ENCODE data around the gene PLEKHA8. TPM values are rescaled to one million over a fixed set of nuclear protein-coding genes. Genes with fewer than 3 reads are reported as not detected.
A peak's percentile ranks its signal among the peaks of the same experiment; 100 is the strongest.

Gene PLEKHA8
- total and polyA plus RNA-seq, 2 experiments from 2014 or later: 4.7 to 10.3 TPM

DNA sequence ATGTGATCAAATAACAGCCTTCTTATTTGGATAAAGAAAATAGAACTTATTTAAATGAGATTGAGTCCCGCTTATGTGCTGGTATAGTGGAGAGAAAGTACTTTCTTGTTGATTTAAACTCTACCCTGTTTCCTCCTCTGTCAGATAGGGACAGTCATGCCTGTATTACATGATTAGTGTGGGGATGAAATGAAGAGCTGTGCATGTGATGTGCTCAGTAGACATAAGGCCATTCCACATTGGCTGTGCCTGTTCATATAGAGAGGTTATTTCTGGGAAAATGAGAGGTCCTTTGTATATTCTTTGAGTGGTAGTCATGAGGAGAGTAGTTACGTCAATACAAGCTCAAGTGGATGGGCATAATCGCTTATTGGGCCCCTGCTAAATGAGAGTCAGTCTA lies 112.2 kb downstream of the PLEKHA8 start:
- Histone ChIP-seq H2AFZ (no peak overlapping the region), H3K79me2 (ENCODE audit: insufficient read depth) (peaks cover 83% of the 10 kb centered on the region), H3F3A (ENCODE audit: insufficient read depth) (peaks cover 19% of the 10 kb centered on the region), H3K4me3 (no peak overlapping the region), H3K27me3 (replicated peaks; ENCODE audit: insufficient read depth) (no peaks in the 10 kb centered on the region), H4K20me1 (ENCODE audit: insufficient read depth) (no peaks in the 10 kb centered on the region), H3K9me2 (ENCODE audit: insufficient read depth) (no peaks in the 10 kb centered on the region), H3K4me1 (ENCODE audit: insufficient read depth) (peaks cover 26% of the 10 kb centered on the region), H3K36me3 (ENCODE audit: low read depth) (no peaks in the 10 kb centered on the region), H3K9me3 (ENCODE audit: low read depth) (no peaks in the 10 kb centered on the region), H3K27ac (no peak overlapping the region), H3K4me2 (ENCODE audit: unreplicated experiment) (no peak overlapping the region), H3K9ac (no peak overlapping the region)
- DNase-seq: no peak
- WGBS, 2 experiments (ENCODE audit: low coverage in 1 of 2, low lambda C conversion rate in 2 of 2, missing lambda C conversion rate in 2 of 2): 100% methylated on average over 3 of the region's 3 CpGs
- TF ChIP-seq EZH2phosphoT487 (IDR thresholded peaks at IDR 0.05; ENCODE audit: insufficient read depth, low read depth): no peak
- no peak for TF ChIP-seq EZH2 (IDR thresholded peaks at IDR 0.05; ENCODE audit: insufficient read depth, poor library complexity, severe bottlenecking)
- in situ Hi-C loops (cut with MboI): no loop called here

DNA sequence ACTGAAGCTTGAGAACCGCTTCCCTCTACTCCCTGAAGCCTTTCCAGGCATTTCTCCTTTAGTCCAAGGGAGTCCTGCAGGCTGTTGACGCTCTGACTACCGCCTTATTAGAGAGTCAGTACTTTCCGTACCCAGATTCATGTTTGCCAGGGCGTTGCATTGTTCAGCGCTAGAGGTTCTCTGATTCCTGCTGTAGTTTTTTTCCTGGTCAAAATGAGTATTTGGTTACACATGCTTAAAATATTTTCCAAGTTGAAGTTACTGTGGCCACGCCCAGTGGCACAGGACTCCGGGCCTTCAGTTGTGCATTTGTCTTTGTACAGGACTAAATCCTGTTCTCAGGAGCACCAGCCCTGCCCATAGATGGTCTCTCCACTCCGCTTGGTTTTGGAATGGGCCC lies 114.5 kb downstream of the PLEKHA8 start:
- Histone ChIP-seq H3K4me3 (peak overlapping the region; percentile 48), H3K27ac (peak overlapping the region; percentile 65), H3K27me3 (replicated peaks; ENCODE audit: insufficient read depth) (no peaks in the 10 kb centered on the region), H3K9me3 (ENCODE audit: low read depth) (no peaks in the 10 kb centered on the region), H3K36me3 (ENCODE audit: low read depth) (no peaks in the 10 kb centered on the region), H3F3A (ENCODE audit: insufficient read depth) (peaks cover 19% of the 10 kb centered on the region), H4K20me1 (ENCODE audit: insufficient read depth) (no peaks in the 10 kb centered on the region), H3K9ac (peak overlapping the region; percentile 63), H3K79me2 (ENCODE audit: insufficient read depth) (peaks cover 84% of the 10 kb centered on the region), H3K9me2 (ENCODE audit: insufficient read depth) (no peaks in the 10 kb centered on the region), H3K4me1 (ENCODE audit: insufficient read depth) (peaks cover 26% of the 10 kb centered on the region), H2AFZ (peak overlapping the region; percentile 65), H3K4me2 (ENCODE audit: unreplicated experiment) (peak overlapping the region; percentile 51)
- in situ Hi-C loops (cut with MboI): no loop called here
- TF ChIP-seq EZH2 (IDR thresholded peaks at IDR 0.05; ENCODE audit: insufficient read depth, poor library complexity, severe bottlenecking): no peak
- no peak for TF ChIP-seq EZH2phosphoT487 (IDR thresholded peaks at IDR 0.05; ENCODE audit: insufficient read depth, low read depth)
- peak; percentile 95 for DNase-seq
- 4% methylated on average over 9 of the region's 9 CpGs for WGBS, 2 experiments (ENCODE audit: low coverage in 1 of 2, low lambda C conversion rate in 2 of 2, missing lambda C conversion rate in 2 of 2)

DNA sequence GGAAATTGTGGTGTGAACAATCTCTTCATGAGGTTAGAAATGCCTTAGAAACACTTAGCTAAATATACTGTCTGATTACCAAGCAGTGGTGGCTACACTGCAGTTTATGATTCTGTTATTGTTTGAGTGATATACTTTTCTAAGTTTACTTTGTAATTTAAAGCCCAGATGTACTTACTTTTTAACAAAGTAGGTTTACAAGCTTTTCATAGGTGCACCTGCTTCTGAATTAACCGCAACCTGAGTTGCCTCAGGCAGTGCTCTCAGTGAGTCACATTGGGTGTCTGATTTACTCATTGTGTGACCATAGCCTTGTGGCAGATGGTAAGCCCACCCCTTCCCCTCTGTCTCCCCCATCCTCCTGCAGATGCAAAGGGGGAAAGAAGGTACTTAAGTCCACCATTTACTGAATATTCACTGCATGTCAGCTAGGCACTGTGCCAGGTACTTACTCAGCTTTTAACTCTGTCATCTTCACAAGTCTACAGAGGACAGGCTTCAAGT lies 115.6 kb downstream of the PLEKHA8 start:
- 97 to 100% methylated on average over 1 of the region's 1 CpG for WGBS, 2 experiments (ENCODE audit: low coverage in 1 of 2, low lambda C conversion rate in 2 of 2, missing lambda C conversion rate in 2 of 2)
- peak overlapping the region; percentile 65; the same call in 1 of the 2 replicates for H3K27ac ChIP-seq
- H3K79me2 ChIP-seq (ENCODE audit: insufficient read depth): peaks cover 80% of the 10 kb centered on the region
- H2AFZ ChIP-seq: no peak overlapping the region
- peaks cover 19% of the 10 kb centered on the region for H3F3A ChIP-seq (ENCODE audit: insufficient read depth)
- H3K9me2 ChIP-seq (ENCODE audit: insufficient read depth): no peaks in the 10 kb centered on the region
- in situ Hi-C loops (cut with MboI): no loop called here
- TF ChIP-seq EZH2 (IDR thresholded peaks at IDR 0.05; ENCODE audit: insufficient read depth, poor library complexity, severe bottlenecking): no peak
- TF ChIP-seq EZH2phosphoT487 (IDR thresholded peaks at IDR 0.05; ENCODE audit: insufficient read depth, low read depth): no peak
- no peaks in the 10 kb centered on the region for H3K9me3 ChIP-seq (ENCODE audit: low read depth)
- no peak overlapping the region for H3K4me2 ChIP-seq (ENCODE audit: unreplicated experiment)
- no peak overlapping the region for H3K4me3 ChIP-seq
- H4K20me1 ChIP-seq (ENCODE audit: insufficient read depth): no peaks in the 10 kb centered on the region
- H3K4me1 ChIP-seq (ENCODE audit: insufficient read depth): peaks cover 26% of the 10 kb centered on the region
- H3K9ac ChIP-seq: no peak overlapping the region
- DNase-seq: peak; percentile 66
- no peaks in the 10 kb centered on the region for H3K36me3 ChIP-seq (ENCODE audit: low read depth)
- no peaks in the 10 kb centered on the region for H3K27me3 ChIP-seq (replicated peaks; ENCODE audit: insufficient read depth)

DNA sequence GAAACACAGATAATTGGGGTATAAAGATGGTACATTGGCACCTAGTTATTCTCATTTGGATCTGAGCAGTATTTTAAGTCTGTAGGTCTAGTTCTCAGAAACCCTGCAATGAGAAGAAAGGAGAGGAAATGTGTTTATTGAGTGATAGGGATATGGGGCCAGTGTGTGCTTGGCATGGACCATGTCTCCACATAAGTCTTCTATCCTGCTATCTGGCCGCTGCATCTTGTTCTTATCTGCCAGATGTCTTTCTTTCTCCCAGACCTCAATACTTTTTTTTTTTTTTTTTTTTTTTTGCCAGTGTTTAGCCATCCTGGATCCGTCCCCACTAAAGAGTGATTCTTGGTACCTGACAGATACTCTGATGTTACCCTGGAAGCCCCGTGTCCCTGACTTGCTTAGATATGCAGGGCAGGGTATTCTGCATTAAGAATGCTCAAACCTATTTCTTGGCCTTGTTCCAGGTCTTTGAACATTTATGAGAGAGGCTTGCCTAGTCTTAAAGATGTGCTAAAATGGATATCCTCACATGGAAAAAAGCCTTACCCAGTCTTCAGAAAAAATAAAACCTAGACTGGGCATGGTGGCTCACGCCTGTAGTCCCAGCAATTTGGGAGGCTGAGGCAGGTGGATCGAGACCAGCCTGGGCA lies 116.6 kb downstream of the PLEKHA8 start:
- WGBS, 2 experiments (ENCODE audit: low coverage in 1 of 2, low lambda C conversion rate in 2 of 2, missing lambda C conversion rate in 2 of 2): 92 to 95% methylated on average over 5 of the region's 5 CpGs

More for the DNA sequence above, 116.6 kb downstream of the PLEKHA8 start:
- Histone ChIP-seq H3F3A (ENCODE audit: insufficient read depth) (peaks cover 19% of the 10 kb centered on the region), H3K9me3 (ENCODE audit: low read depth) (no peaks in the 10 kb centered on the region), H3K27me3 (replicated peaks; ENCODE audit: insufficient read depth) (no peaks in the 10 kb centered on the region), H3K27ac (no peak overlapping the region), H3K4me3 (no peak overlapping the region), H3K4me2 (ENCODE audit: unreplicated experiment) (no peak overlapping the region), H3K9ac (no peak overlapping the region), H3K9me2 (ENCODE audit: insufficient read depth) (no peaks in the 10 kb centered on the region), H3K4me1 (ENCODE audit: insufficient read depth) (peaks cover 26% of the 10 kb centered on the region), H2AFZ (no peak overlapping the region), H4K20me1 (ENCODE audit: insufficient read depth) (no peaks in the 10 kb centered on the region), H3K79me2 (ENCODE audit: insufficient read depth) (peaks cover 70% of the 10 kb centered on the region), H3K36me3 (ENCODE audit: low read depth) (no peaks in the 10 kb centered on the region)
- in situ Hi-C loops (cut with MboI): no loop called here
- no peak for DNase-seq
- no peak for TF ChIP-seq EZH2phosphoT487 (IDR thresholded peaks at IDR 0.05; ENCODE audit: insufficient read depth, low read depth)
- TF ChIP-seq EZH2 (IDR thresholded peaks at IDR 0.05; ENCODE audit: insufficient read depth, poor library complexity, severe bottlenecking): no peak
